ENCODE measurements around the gene ATP7B. TPM values are rescaled to one million over a fixed set of nuclear protein-coding genes. Genes with fewer than 3 reads are reported as not detected.

Gene ATP7B
- total RNA-seq, 1 donor from 2014 or later, result 6.3 TPM

- no peak overlapping the region for H3K27ac ChIP-seq
- no peaks in the 10 kb centered on the region for H3K27me3 ChIP-seq (ENCODE audit: low read depth)
- no peak for TF ChIP-seq CTCF (IDR thresholded peaks at IDR 0.05)
- no peak for ATAC-seq
- DNase-seq, result no peak
- H3K9me3 ChIP-seq, result no peaks in the 10 kb centered on the region
- no peaks in the 10 kb centered on the region for H3K36me3 ChIP-seq
- no peak overlapping the region for H3K4me3 ChIP-seq
- intact Hi-C loops (cut with DNase I), result no loop called here
- no peaks in the 10 kb centered on the region for H3K4me1 ChIP-seq
These were observed 53.7 kb downstream of the ATP7B start for GRCh38 chr13:51957377-51958216.

GRCh38 chr13:51956717-51957116 lies 54.5 kb downstream of the ATP7B start:
- Histone ChIP-seq H3K27ac (no peak overlapping the region), H3K9me3 (no peaks in the 10 kb centered on the region), H3K4me1 (no peaks in the 10 kb centered on the region), H3K4me3 (no peak overlapping the region), H3K27me3 (ENCODE audit: low read depth) (no peaks in the 10 kb centered on the region), H3K36me3 (no peaks in the 10 kb centered on the region)
- ATAC-seq (no peak), DNase-seq (no peak)
- TF ChIP-seq CTCF (IDR thresholded peaks at IDR 0.05), result no peak
- intact Hi-C loops (cut with DNase I), result no loop called here

- no peaks in the 10 kb centered on the region for H3K27me3 ChIP-seq (ENCODE audit: low read depth)
- no peak overlapping the region for H3K27ac ChIP-seq
- no peaks in the 10 kb centered on the region for H3K4me1 ChIP-seq
- ATAC-seq (no peak), DNase-seq (no peak)
- intact Hi-C loops (cut with DNase I), result no loop called here
- no peak overlapping the region for H3K4me3 ChIP-seq
- H3K36me3 ChIP-seq, result no peaks in the 10 kb centered on the region
- TF ChIP-seq CTCF (IDR thresholded peaks at IDR 0.05), result no peak
- H3K9me3 ChIP-seq, result no peaks in the 10 kb centered on the region
These were observed 55.2 kb downstream of the ATP7B start for GRCh38 chr13:51955816-51956603.

- TF ChIP-seq CTCF (IDR thresholded peaks at IDR 0.05), result no peak
- Histone ChIP-seq H3K4me1 (no peaks in the 10 kb centered on the region), H3K9me3 (no peaks in the 10 kb centered on the region), H3K36me3 (no peaks in the 10 kb centered on the region), H3K27me3 (ENCODE audit: low read depth) (no peaks in the 10 kb centered on the region), H3K27ac (no peak overlapping the region), H3K4me3 (no peak overlapping the region)
- intact Hi-C loops (cut with DNase I), result no loop called here
- DNase-seq (no peak), ATAC-seq (peak in 1 of 2 donors; percentile 18)
These were observed 55.9 kb downstream of the ATP7B start for GRCh38 chr13:51955281-51955771.

- Histone ChIP-seq H3K27ac (no peak overlapping the region), H3K9me3 (no peaks in the 10 kb centered on the region), H3K4me3 (no peak overlapping the region), H3K4me1 (no peaks in the 10 kb centered on the region), H3K27me3 (ENCODE audit: low read depth) (no peaks in the 10 kb centered on the region), H3K36me3 (no peaks in the 10 kb centered on the region)
- ATAC-seq (no peak), DNase-seq (no peak)
- intact Hi-C loops (cut with DNase I), result no loop called here
- no peak for TF ChIP-seq CTCF (IDR thresholded peaks at IDR 0.05)
These were observed 57.7 kb downstream of the ATP7B start for GRCh38 chr13:51953347-51954195.
